Spleen (tissue), 11 donors: ENCODE measurements around the gene IL18R1. TPM values are rescaled to one million over a fixed set of nuclear protein-coding genes. Genes with fewer than 3 reads are reported as not detected.

Experiments
- DNase-seq: peaks from one replicate; pipeline ENCODE4 v3.0.0-alpha.2; 2020
- H3K27ac ChIP-seq, 8 donors: fragments of 200-600 bp; sonication (generic) in 7 of 8; 1 replicate in 4 of 8; 2 replicates in 4 of 8; pipeline versions ENCODE4 v1.5.0 to v1.8.0; 2016 to 2021; ENCODE audit warnings: inconsistent platforms in 4 of 8, mild to moderate bottlenecking in 4 of 8, moderate library complexity in 1 of 8
- H3K27me3 ChIP-seq, 7 donors: fragments of 200-600 bp; sonication (generic) in 6 of 7; replicated peaks in 1 of 7; 1 replicate in 4 of 7; 2 replicates in 3 of 7; pipeline versions ENCODE4 v1.5.0 to v1.8.0; 2016 to 2021; ENCODE audit warnings: inconsistent platforms in 3 of 7, mild to moderate bottlenecking in 1 of 7
- H3K36me3 ChIP-seq, 6 donors: fragments of 200-600 bp; sonication (generic) in 5 of 6; 1 replicate in 4 of 6; 2 replicates in 2 of 6; pipeline versions ENCODE4 v1.5.0 to v1.8.0; 2016 to 2021; ENCODE audit warnings: inconsistent platforms in 2 of 6
- H3K4me1 ChIP-seq, 6 donors: fragments of 200-600 bp; sonication (generic) in 5 of 6; 1 replicate in 3 of 6; 2 replicates in 3 of 6; pipeline versions ENCODE4 v1.5.0 to v1.8.0; 2016 to 2021; ENCODE audit warnings: inconsistent platforms in 3 of 6
- H3K4me3 ChIP-seq, 8 donors: fragments of 200-600 bp; sonication (generic) in 7 of 8; 1 replicate in 4 of 8; 2 replicates in 4 of 8; pipeline versions ENCODE4 v1.5.0 to v1.8.0; 2016 to 2021; ENCODE audit warnings: inconsistent platforms in 4 of 8, mild to moderate bottlenecking in 4 of 8, moderate library complexity in 2 of 8
- H3K9me3 ChIP-seq, 8 donors: fragments of 200-600 bp; sonication (generic) in 7 of 8; 1 replicate in 4 of 8; 2 replicates in 4 of 8; pipeline versions ENCODE4 v1.5.0 to v1.8.0; 2016 to 2021; ENCODE audit warnings: inconsistent platforms in 4 of 8
- CTCF ChIP-seq, 11 experiments: fragments of 200-600 bp in 7 of 11; fragments of 450-650 bp in 4 of 11; sonication (generic) in 4 of 11; IDR thresholded peaks in 8 of 11; conservative IDR thresholded peaks in 3 of 11; 1 replicate in 7 of 11; 2 replicates in 4 of 11; pipeline versions ENCODE4 v1.4.0 to v1.8.0; 2016 to 2021; ENCODE audit warnings: antibody characterized with exemption in 11 of 11, inconsistent platforms in 4 of 11, mild to moderate bottlenecking in 1 of 11
- POLR2A ChIP-seq, 3 donors: fragments of 450-650 bp; IDR thresholded peaks; one replicate each; pipeline ENCODE4 v1.5.1; 2017; ENCODE audit warnings: antibody characterized with exemption in 3 of 3, mild to moderate bottlenecking in 1 of 3
- POLR2AphosphoS5 ChIP-seq, 3 donors: sonication (generic); formaldehyde crosslinking; IDR thresholded peaks; one replicate each; pipeline ENCODE4 v1.5.1; 2017; ENCODE audit warnings: antibody characterized with exemption in 3 of 3
- WGBS, 5 donors: extraction: QIAGEN DNeasy Blood & Tissue Kit in 3 of 5; methylation state at CpG; one replicate each; pipeline versions ENCODE4 v1.1.5 to v1.1.7; 2013 to 2018; 5-methylcytosine and 5-hydroxymethylcytosine counted together
- intact Hi-C: fragments of 100-400 bp; cut with DNase I; formaldehyde crosslinking; loops from one replicate; pipeline ENCODE4 v1.15.0; 2023; ENCODE audit warnings: low total_unique reads
- polyA plus RNA-seq, 3 donors: library from polyadenylated mRNA; stranded (reverse); fragments of 200-250 nt; gene quantifications; one replicate each; pipeline ENCODE4 v1.2.1, GENCODE V29; 2013
- total RNA-seq, 7 donors: library from RNA; depleted of rRNA in 3 of 7; stranded (reverse); fragments of >200 nt in 3 of 7; fragmentation: NEBNext Ultra II Directional in 4 of 7; extraction: Animal tissue kit (Norgen Biotek cat#: 25700) in 4 of 7; gene quantifications; one replicate each; pipeline versions ENCODE4 v1.1.0 to v1.2.1, GENCODE V29; 2016 to 2021
- donor health status: healthy with polysubstance abuse.
- donor health status: DM: no; HTN: no; CAD: no; lungs with moderate emphysema.
- donor health status: DM: no; HTN: no; CAD: no.
- donor health status: Bipolar disorder and iron deficiency.
- donor health status: healthy.
- donor health status: DM: no; HTN: no; CAD: no.
- donor health status: DM: yes; HTN: yes; CAD: no.

The IL18R1 gene
- total and polyA plus RNA-seq, 10 donors: 2.2 to 97.6 (median 21.5) TPM

DNA sequence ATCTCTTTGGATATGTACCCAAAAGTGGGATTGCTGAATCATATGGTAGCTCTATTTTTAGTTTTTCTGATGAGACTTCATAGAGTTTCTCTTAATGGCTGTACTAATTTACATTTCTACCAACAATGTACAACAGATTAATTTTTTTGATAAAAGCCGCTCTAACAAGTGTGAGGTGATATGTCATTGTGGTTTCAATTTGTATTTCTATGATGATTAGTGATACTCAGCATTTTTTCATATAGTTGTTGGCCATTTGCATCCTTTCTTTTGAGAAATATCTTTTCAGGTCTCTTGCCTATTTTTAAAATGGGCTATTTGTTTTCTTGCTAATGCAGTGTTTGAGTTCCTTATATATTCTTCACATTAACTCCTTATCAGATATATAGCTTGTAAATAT, 71.7 kb downstream of the IL18R1 start:
- peaks cover 0 to 53% (median 14%) of the 10 kb centered on the region in 6 donors for H3K4me1 ChIP-seq
- no peak for DNase-seq
- H3K36me3 ChIP-seq: no peaks in the 10 kb centered on the region
- 33 to 89% (median 45%) methylated on average over 1 of the region's 1 CpG for WGBS, 5 donors
- H3K9me3 ChIP-seq: no peaks in the 10 kb centered on the region
- H3K4me3 ChIP-seq: peak overlapping the region in 3 of 8 donors; percentile 0 to 42 (median 18)
- H3K27ac ChIP-seq: peak overlapping the region in 4 of 8 donors; percentile 21 to 90 (median 89)
- intact Hi-C loops: no loop called here
- no peak for TF ChIP-seq POLR2A (IDR thresholded peaks at IDR 0.05)
- no peak for TF ChIP-seq CTCF (IDR thresholded peaks at IDR 0.05 in 8 of 11, conservative IDR thresholded peaks at IDR 0.05 in 3 of 11)
- TF ChIP-seq POLR2AphosphoS5 (IDR thresholded peaks at IDR 0.05): no peak
- no peaks in the 10 kb centered on the region for H3K27me3 ChIP-seq

DNA sequence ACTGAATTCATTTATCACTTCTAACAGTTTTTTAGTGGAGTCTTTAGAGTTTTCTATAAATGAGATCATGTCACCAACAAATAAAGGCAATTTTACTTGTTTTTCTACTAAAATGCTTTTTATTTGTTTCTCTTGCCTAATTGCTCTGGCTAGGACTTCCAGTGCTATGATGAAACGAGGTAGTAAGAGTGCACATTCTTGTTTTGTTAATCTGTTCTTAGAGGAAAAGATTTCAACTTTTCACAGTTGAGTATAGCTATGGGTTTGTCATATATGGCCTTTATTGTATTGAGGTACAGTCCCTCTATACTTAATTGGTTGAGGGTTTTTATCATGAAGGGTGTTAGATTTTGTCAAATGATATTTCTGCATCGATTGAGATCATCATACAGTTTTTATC, 73.0 kb downstream of the IL18R1 start:
- no peaks in the 10 kb centered on the region for H3K27me3 ChIP-seq
- H3K4me1 ChIP-seq: peaks cover 0 to 49% (median 11%) of the 10 kb centered on the region in 6 donors
- TF ChIP-seq POLR2A (IDR thresholded peaks at IDR 0.05) (no peak), CTCF (IDR thresholded peaks at IDR 0.05 in 8 of 11, conservative IDR thresholded peaks at IDR 0.05 in 3 of 11) (no peak), POLR2AphosphoS5 (IDR thresholded peaks at IDR 0.05) (no peak)
- DNase-seq: no peak
- intact Hi-C loops: no loop called here
- WGBS, 5 donors: 64 to 82% (median 72%) methylated on average over 2 of the region's 2 CpGs
- peak overlapping the region in 6 of 8 donors; percentile 21 to 90 (median 68) for H3K27ac ChIP-seq
- peak overlapping the region in 2 of 8 donors; percentile 9 to 19 for H3K4me3 ChIP-seq
- H3K9me3 ChIP-seq: no peaks in the 10 kb centered on the region
- peaks cover 0 to 8% (median 0%) of the 10 kb centered on the region in 6 donors for H3K36me3 ChIP-seq

- H3K36me3 ChIP-seq: peaks cover 0 to 19% (median 0%) of the 10 kb centered on the region in 6 donors
- H3K27ac ChIP-seq: peak overlapping the region in 3 of 8 donors; percentile 11 to 90 (median 29)
- no peaks in the 10 kb centered on the region for H3K9me3 ChIP-seq
- 79 to 96% (median 93%) methylated on average over 2 of the region's 2 CpGs for WGBS, 5 donors
- no peak overlapping the region for H3K4me3 ChIP-seq
- no peaks in the 10 kb centered on the region for H3K27me3 ChIP-seq
- H3K4me1 ChIP-seq: peaks cover 9 to 62% (median 20%) of the 10 kb centered on the region in 6 donors
- DNase-seq: no peak
- intact Hi-C loops: no loop called here
- no peak for TF ChIP-seq POLR2A (IDR thresholded peaks at IDR 0.05)
- TF ChIP-seq CTCF (IDR thresholded peaks at IDR 0.05 in 8 of 11, conservative IDR thresholded peaks at IDR 0.05 in 3 of 11): no peak
- no peak for TF ChIP-seq POLR2AphosphoS5 (IDR thresholded peaks at IDR 0.05)
Measured at GRCh38 chr2:102432386-102432785, 76.8 kb downstream of the IL18R1 start.

DNA sequence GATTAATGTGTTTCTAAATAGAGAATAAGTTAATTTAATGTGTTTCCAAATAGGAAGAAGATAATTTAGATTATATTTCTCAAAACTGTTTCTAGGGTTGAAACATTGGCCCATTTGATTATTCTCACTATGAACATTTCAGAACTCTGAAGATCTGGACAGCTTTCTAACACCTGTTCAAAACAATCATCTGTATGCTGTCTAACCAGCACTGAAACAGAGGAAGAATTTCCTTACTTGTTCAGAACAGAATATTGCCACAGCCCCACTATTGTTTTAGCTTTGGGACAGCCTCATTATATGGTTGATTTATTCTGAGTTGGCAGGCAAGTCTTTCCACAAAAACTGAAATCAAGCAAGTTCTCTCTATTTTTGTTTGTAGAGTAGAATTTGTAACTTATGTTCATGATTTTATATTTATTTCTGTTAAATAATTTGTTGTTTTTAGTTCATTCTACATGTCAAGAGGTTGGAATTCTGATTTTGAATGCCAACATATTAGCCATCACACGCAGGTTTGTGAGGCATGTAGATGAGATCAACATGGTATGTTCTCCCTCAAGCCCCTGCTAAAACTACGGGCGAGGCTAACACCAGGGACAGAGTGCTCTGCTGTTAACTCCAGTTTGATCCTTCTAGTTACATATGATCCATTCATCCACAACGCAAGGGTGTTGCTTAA, 78.5 kb downstream of the IL18R1 start:
- intact Hi-C loops: no loop called here
- Histone ChIP-seq H3K4me1 (peaks cover 9 to 78% (median 21%) of the 10 kb centered on the region in 6 donors), H3K4me3 (no peak overlapping the region), H3K36me3 (peaks cover 0 to 21% (median 0%) of the 10 kb centered on the region in 6 donors), H3K27me3 (no peaks in the 10 kb centered on the region), H3K27ac (peak overlapping the region in 1 of 8 donors; percentile 84), H3K9me3 (no peaks in the 10 kb centered on the region)
- TF ChIP-seq POLR2AphosphoS5 (IDR thresholded peaks at IDR 0.05): no peak
- TF ChIP-seq CTCF (IDR thresholded peaks at IDR 0.05 in 8 of 11, conservative IDR thresholded peaks at IDR 0.05 in 3 of 11): no peak
- TF ChIP-seq POLR2A (IDR thresholded peaks at IDR 0.05): no peak
- DNase-seq: no peak
- 95 to 97% (median 96%) methylated on average over 4 of the region's 4 CpGs for WGBS, 5 donors
